Measurements from ENCODE around the gene TBX15.

TBX15 gene

DNA sequence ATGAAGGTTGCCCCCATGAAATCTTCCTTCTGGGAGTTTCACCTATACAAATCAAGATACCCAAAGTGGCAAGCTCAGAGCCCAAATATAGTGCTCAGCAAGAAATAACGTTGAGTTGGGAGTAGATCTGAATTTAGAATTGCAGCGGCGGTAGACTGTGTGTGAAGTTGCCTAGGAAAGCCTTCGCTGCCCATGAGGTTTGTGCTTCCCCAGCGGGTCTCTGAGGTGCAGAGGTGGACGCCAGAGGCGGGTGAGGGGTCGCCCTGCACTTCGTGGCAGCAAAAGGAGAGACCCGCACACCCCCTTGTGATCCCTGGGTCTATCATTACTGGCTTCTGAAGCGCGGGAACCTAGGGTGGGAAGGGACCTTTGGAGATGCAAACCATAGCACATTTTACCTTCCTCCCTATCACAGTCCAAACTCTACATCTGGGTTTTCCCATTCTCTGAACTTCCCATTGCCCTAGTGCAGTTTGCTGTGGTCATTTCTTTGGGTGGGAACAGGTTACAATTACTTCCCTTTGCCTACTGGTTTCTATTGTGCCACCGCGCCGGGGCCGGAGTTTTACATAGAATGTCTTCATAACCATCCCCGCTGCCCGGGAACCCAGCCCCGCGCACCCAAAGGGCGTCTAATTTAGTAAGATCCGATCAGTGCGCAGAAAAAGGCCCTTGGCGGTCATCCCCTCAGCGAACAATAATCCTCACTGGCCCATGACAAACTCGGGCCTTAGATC is 5.2 kb downstream of the TBX15 start:
- TF ChIP-seq, protein P1, sequence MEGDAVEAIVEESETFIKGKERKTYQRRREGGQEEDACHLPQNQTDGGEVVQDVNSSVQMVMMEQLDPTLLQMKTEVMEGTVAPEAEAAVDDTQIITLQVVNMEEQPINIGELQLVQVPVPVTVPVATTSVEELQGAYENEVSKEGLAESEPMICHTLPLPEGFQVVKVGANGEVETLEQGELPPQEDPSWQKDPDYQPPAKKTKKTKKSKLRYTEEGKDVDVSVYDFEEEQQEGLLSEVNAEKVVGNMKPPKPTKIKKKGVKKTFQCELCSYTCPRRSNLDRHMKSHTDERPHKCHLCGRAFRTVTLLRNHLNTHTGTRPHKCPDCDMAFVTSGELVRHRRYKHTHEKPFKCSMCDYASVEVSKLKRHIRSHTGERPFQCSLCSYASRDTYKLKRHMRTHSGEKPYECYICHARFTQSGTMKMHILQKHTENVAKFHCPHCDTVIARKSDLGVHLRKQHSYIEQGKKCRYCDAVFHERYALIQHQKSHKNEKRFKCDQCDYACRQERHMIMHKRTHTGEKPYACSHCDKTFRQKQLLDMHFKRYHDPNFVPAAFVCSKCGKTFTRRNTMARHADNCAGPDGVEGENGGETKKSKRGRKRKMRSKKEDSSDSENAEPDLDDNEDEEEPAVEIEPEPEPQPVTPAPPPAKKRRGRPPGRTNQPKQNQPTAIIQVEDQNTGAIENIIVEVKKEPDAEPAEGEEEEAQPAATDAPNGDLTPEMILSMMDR (IDR thresholded peaks at IDR 0.05) = no peak

GRCh38 chr1:118982266-118982665 is 5.9 kb downstream of the TBX15 start:
- TF ChIP-seq, protein P1 (IDR thresholded peaks at IDR 0.05) = no peak

DNA sequence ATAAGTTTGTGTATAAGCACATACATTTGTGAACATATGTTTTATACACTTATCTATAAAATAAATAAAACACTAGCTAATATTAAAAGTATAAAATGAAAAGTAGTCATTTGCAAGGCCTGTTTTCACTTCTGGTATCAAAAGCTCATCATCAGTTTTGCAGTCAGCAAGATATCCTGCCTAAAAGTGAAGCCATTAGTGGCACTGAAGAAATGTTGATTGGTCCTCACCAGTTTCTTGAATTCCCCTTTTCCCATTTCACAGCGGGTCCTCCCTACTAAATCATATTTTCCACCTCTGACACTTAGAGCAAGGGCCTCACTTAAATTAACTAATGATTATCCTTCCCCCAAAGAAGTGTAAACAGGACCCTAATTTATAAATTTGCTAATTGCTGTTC is 6.7 kb downstream of the TBX15 start:
- TF ChIP-seq, protein P1 (IDR thresholded peaks at IDR 0.05) = no peak

DNA sequence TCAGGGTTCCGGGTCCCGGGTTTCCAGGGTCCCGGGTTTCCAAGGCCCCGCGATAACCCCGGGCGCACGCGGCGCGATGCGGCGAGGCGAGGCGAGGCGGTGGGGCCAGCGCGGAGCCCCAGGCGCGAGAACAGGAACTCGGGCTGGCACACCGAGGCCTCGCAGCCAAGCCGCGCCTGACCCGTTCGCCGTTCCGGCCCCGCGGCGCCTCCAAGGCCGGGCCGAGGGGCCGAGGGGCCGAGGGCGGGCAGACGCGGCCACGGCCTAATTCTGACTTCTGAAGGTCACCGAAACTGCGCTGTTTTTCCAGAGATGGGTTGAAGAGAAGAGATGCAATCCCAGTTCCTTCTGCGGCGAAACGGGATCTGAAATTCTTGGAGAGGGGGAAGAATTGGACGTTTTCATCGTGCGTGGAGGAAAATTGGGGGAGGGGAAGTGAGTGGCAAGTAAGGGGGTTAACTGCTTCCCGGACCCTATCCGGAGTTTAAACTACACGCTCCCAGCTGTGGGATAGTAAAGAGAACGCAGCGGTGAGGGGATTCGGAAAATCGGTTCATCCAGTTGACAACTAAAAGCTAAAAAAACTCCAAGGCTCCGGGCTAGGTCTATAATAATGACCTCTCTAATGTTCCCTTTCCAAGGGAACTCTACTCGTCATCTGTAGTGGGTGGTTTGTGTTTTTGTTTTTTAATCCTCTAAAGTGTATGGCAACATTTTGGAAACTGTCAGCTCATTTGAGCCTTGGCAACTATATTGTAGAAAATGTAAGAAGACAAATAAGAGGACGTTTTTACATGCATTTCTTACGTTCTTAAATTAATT is 8.2 kb downstream of the TBX15 start:
- TF ChIP-seq, protein P1 (IDR thresholded peaks at IDR 0.05) = no peak

- TF ChIP-seq, protein P1 (IDR thresholded peaks at IDR 0.05) = no peak
Observed at GRCh38 chr1:118978914-118979701, 9.0 kb downstream of the TBX15 start.

- TF ChIP-seq, protein P1 (IDR thresholded peaks at IDR 0.05) = no peak
Observed at GRCh38 chr1:118977600-118977999, 10.5 kb downstream of the TBX15 start.

- TF ChIP-seq, protein P1 (IDR thresholded peaks at IDR 0.05) = no peak
Observed at GRCh38 chr1:118974661-118975060, 13.5 kb downstream of the TBX15 start.

All from LNCAP (cell line).